Mononuclear cell (primary cell): ENCODE results near the gene MALRD1. TPM values are rescaled to one million over a fixed set of nuclear protein-coding genes. Genes with fewer than 3 reads are reported as not detected.

Source experiments
- H3K27me3 ChIP-seq: 2 replicates; pipeline ENCODE4 v1.6.0; 2011; ENCODE audit warnings: low read length, control low read depth; ENCODE audit not compliant: insufficient read depth
- H3K4me1 ChIP-seq: 2 replicates; pipeline ENCODE4 v1.5.1; 2011; ENCODE audit warnings: mild to moderate bottlenecking, low read length, control low read depth; ENCODE audit not compliant: insufficient read depth
- H3K4me3 ChIP-seq: 2 replicates; pipeline ENCODE4 v1.5.1; 2011; ENCODE audit warnings: mild to moderate bottlenecking, low read length, moderate library complexity
- H3K9me3 ChIP-seq: 2 replicates; pipeline ENCODE4 v1.5.1; 2011; ENCODE audit warnings: low read depth, mild to moderate bottlenecking, control low read depth, low read length
- total RNA-seq: library from RNA; depleted of rRNA; stranded (reverse); fragments of >200 nt; gene quantifications from one replicate; pipeline ENCODE4 v1.2.3, GENCODE V29; 2012

Gene MALRD1
- total RNA-seq, 1 donor, result not detected

DNA sequence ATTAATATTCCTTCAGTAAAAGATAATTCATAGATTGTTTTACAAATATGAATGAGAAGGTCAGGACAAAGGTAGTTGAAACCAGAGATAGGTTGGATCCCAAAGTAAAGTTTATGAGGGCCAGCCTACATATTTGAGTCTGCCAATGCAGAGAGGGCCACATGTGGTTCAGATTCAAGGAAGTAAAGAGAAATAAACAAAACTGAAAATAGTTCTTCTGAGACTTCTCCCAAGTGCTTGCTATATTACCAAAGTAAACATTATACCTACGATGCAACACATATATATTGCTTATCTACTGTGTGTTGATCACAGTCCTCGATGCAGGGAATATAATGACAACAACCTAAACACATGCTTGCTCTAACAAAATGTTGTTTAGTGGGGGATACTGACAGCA lies 109.8 kb downstream of the MALRD1 start:
- Histone ChIP-seq H3K9me3 (no peaks in the 10 kb centered on the region), H3K27me3 (no peaks in the 10 kb centered on the region), H3K4me3 (no peak overlapping the region), H3K4me1 (no peaks in the 10 kb centered on the region)

DNA sequence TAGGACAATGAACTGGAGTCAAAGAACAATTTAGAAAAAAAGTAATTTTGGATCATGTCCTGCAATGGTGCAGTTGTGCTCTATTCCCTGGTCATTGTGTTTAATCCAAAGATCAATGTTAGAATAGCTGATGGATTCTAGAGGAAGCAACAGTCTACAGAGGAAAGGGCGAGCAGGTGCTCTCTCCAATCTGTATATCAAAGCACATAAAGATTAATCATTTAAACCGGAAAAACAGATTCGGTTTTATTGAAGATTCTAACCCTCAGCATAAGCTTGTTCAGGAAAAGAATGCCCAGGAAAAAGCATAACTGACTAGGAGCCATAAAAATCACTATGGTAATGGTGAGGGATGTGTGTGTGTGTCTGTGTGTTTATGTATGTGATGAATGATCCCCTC lies 110.3 kb downstream of the MALRD1 start:
- H3K4me3 ChIP-seq, result no peak overlapping the region
- no peaks in the 10 kb centered on the region for H3K4me1 ChIP-seq
- H3K9me3 ChIP-seq, result no peaks in the 10 kb centered on the region
- H3K27me3 ChIP-seq, result no peaks in the 10 kb centered on the region

DNA sequence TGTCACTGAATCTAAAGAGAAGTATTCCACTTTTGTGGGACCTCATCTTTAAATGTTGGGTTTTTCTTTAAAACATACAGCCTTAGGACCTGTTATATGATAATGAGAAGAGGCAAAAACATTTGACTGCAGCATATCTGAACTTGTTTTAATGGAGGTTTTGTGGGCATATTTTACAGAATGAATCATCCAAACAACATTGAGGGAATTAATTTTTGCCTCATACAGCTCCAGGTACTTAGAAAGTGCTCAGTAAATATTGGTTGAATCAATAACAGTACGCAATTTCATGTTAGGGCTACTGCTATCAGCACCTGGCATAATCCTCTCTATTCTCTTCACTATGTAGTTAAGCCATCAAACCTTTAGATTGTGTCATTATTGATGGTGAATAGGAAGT lies 115.9 kb downstream of the MALRD1 start:
- peaks cover 5% of the 10 kb centered on the region for H3K9me3 ChIP-seq
- H3K4me3 ChIP-seq, result no peak overlapping the region
- no peaks in the 10 kb centered on the region for H3K4me1 ChIP-seq
- H3K27me3 ChIP-seq, result no peaks in the 10 kb centered on the region

DNA sequence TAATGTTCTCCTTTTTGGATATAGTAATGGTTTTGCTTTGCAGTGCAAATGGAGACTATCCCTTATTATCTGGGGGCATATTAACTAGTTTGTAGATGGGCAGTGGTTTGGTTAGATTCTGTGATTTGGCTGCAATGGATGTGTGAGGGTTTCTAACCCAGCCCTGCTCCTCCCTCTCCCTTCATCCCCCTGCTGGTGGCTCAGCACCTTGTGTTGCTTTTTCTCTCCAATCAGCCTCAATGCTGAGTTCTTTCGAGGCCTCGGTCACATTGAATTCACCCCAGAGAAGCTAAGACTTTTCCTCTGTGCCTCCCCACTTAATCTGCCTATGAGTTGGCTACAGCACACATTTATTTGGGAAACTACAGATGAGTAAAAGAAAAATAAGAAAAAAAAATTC lies 120.0 kb downstream of the MALRD1 start:
- no peaks in the 10 kb centered on the region for H3K4me1 ChIP-seq
- no peak overlapping the region for H3K4me3 ChIP-seq
- H3K27me3 ChIP-seq, result no peaks in the 10 kb centered on the region
- peaks cover 5% of the 10 kb centered on the region for H3K9me3 ChIP-seq

DNA sequence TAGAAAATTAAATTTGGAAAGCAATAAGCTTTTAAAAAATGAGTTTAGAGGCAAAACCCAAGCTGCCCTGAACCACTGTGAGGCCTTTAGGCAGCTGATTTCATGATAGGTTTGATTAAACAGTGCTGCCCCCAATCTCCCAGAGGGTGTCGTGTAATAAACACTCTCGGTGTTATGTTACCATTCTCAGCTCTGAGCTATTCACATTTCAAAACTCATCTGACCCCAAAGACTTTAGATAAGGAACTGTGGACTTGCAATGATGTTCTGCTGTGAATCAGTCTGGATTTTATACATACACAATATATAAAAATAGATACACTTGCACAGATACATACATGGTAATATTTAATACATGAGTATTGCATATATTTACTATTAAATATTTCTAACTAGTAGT lies 120.4 kb downstream of the MALRD1 start:
- Histone ChIP-seq H3K27me3 (no peaks in the 10 kb centered on the region), H3K4me3 (no peak overlapping the region)

DNA sequence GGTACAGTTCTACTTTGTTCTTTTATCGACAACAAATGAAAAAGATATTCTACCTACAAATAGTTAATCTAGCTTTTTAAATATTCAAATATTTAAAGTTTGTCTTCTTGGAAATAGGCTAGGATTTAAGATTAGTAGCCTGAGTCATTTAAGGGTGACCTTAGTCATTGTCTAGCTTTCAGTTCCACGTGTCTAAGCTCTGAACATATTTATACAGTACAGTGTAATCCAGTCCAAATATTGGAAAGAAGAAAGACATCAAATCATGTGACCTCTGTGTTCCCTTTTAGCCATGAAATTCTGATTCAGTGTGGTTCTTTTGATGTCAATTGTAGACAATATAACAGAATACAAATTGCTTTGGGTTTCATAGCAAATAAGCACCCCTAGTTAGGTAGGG lies 121.1 kb downstream of the MALRD1 start:
- H3K4me1 ChIP-seq, result no peaks in the 10 kb centered on the region

More for the DNA sequence above, 120.4 kb downstream of the MALRD1 start:
- Histone ChIP-seq H3K4me1 (no peaks in the 10 kb centered on the region), H3K9me3 (peaks cover 5% of the 10 kb centered on the region)

DNA sequence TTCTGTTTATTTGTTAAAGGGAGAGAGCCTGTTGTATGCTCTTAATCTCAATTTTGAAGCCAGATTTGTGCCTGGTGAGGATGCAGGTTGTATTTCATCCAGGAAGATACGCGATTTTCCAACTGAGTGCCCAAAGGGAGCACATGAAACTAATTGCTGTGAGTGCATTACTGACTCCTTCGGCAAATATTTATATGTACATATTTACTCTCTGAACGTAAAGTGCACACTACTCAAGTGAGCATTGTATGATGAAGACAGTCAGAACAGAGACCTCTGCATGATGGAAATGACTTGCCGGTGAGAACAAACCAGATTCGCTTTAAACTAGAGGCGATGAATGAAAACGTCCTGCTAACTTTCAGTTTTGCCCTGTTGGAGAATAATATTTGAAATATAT lies 130.1 kb downstream of the MALRD1 start:
- no peaks in the 10 kb centered on the region for H3K9me3 ChIP-seq

More for the DNA sequence above, 121.1 kb downstream of the MALRD1 start:
- Histone ChIP-seq H3K27me3 (no peaks in the 10 kb centered on the region), H3K4me3 (no peak overlapping the region), H3K9me3 (peaks cover 5% of the 10 kb centered on the region)

DNA sequence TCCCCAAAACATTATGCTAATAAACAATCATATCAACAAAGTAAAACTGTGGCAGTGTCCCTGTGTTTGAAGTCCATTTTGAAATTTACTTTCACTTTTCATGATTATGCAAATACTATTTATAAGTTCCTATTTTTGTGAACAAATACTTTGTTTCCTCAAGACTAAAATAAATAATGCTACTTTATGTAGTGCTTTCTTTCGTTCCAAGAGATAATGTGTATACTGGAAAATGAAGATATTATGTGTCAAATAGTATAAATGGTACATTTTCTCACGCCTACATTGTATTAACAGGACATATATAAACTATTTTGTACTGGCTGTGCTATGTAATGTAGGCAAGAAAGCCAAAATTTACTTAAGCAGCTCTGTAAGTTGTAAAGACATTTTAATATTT lies 136.3 kb downstream of the MALRD1 start:
- no peak overlapping the region for H3K4me3 ChIP-seq
- H3K4me1 ChIP-seq, result no peaks in the 10 kb centered on the region
- H3K9me3 ChIP-seq, result peaks cover 11% of the 10 kb centered on the region
- H3K27me3 ChIP-seq, result no peaks in the 10 kb centered on the region

More for the DNA sequence above, 130.1 kb downstream of the MALRD1 start:
- Histone ChIP-seq H3K27me3 (no peaks in the 10 kb centered on the region), H3K4me3 (no peak overlapping the region), H3K4me1 (no peaks in the 10 kb centered on the region)

DNA sequence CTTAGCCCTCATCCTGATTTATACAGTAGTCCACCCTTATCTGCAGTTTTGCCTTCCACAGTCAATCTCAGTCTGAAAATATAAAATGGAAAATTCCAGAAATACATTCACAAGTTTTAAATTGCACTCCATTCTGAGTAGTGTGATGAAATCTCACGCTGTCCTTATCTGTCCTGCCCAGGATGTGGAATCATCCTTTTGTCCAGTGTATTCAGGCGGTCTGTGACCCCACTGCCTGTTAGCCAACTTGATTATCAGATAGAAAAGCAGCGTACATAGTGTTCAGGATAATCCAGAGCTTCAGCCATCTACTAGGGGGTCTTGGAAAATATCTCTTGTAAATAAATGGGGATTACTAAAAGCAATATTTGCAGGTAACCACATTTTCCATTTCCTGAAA lies 146.3 kb downstream of the MALRD1 start:
- Histone ChIP-seq H3K27me3 (no peaks in the 10 kb centered on the region), H3K4me3 (no peak overlapping the region), H3K9me3 (peaks cover 7% of the 10 kb centered on the region)

DNA sequence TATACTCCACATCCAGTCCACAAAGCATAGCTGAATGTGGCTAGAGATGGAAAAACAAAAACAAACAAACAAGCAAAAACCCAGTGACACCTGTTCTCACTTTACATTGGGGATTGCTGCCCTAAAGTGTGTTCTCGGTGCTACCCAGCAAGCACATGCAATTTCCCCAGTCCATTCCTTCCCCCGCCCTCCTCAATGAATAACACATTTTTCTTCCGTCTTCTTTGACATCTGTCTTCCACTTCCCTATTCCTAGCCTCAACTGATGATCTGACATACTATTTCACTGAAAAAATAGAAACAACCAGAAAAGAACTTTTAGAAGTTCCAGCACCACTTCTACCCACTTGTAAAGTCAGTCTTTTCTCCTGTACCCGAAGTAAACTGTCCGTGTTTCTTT lies 147.1 kb downstream of the MALRD1 start:
- no peaks in the 10 kb centered on the region for H3K4me1 ChIP-seq
- no peaks in the 10 kb centered on the region for H3K27me3 ChIP-seq
- H3K4me3 ChIP-seq, result no peak overlapping the region
- H3K9me3 ChIP-seq, result no peaks in the 10 kb centered on the region

More for the DNA sequence above, 146.3 kb downstream of the MALRD1 start:
- no peaks in the 10 kb centered on the region for H3K4me1 ChIP-seq

DNA sequence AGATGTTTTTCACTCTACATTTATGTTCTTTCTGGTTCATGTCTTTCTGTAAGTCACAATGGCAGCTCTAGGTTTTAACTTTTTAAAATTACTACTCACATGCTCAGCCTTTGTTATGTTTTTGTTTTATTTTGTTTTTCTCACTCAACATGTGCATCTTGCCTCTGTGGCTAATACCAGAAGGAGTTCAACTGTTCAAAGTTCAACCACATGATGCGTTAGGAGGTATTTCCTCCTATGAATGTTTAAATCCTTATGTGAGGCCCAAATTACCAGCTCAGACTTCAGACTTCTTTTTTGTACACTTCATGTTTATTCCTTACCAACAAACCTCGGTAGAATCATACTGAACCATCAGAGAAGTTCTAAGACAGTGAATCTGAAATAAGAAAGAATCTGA lies 151.6 kb downstream of the MALRD1 start:
- no peaks in the 10 kb centered on the region for H3K27me3 ChIP-seq
- no peaks in the 10 kb centered on the region for H3K4me1 ChIP-seq
- H3K4me3 ChIP-seq, result no peak overlapping the region
- H3K9me3 ChIP-seq, result no peaks in the 10 kb centered on the region

DNA sequence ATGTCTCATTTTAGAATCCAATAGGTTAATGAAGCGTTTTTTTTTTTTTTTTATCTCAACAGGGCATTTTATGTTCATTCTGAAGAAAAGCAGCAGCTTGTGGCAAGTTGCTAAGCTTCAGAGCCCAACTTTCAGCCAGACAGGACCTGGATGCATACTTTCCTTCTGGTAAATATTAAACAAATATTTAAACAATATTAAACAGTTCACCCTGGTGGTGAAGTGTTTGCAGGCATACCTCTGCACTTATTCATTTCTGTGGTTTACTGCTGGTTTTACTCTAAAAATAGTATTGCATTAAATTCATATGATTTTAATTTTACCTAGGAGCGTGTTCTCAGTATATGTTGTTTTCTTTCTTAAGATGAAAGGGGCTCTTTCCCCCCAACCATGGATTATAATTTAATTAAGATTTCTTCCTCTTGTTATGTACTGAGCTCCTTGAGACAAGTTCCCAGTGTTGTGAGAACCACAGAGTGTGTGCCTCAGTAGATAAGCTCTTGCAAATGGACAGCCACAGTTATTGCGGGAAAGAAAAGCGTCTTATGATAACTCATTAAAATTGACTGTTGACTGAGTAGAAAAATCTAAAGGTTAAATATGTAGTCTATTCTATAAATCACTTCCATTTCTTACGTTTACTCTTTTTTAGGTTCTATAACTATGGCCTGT lies 155.8 kb downstream of the MALRD1 start:
- no peak overlapping the region for H3K4me3 ChIP-seq
- H3K9me3 ChIP-seq, result no peaks in the 10 kb centered on the region
- H3K27me3 ChIP-seq, result no peaks in the 10 kb centered on the region
- no peaks in the 10 kb centered on the region for H3K4me1 ChIP-seq

DNA sequence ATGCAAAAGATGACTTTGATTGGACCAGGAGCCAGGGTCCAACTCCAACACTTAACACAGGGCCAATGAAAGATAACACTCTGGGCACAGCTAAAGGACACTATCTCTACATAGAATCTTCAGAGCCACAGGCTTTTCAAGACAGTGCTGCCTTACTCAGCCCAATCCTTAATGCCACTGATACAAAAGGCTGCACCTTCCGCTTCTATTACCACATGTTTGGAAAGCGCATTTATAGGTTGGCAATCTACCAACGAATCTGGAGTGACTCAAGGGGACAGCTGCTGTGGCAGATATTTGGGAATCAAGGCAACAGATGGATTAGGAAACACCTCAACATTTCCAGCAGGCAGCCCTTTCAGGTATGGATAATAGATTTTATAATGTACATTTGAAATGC lies 160.7 kb downstream of the MALRD1 start:
- Histone ChIP-seq H3K4me1 (no peaks in the 10 kb centered on the region), H3K9me3 (no peaks in the 10 kb centered on the region), H3K27me3 (no peaks in the 10 kb centered on the region), H3K4me3 (no peak overlapping the region)

DNA sequence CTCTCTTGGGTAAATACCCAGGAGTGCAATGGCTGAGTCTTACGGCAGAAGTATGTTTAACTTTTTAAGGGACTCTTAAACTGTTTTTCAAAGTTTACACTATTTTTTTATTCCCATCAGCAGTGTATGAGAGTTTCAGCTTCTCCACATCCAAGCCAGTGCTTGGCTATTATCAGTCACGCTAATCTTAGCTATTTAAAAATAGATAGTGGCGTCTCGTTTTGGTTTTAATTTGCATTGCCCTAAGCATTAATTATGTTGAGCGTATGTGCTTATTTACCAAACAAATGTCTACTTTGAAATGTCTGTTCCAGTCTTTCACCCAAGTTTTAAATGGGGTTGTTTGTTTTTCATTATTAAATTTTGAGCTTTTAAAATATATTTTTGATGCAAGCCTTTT lies 164.0 kb downstream of the MALRD1 start:
- no peaks in the 10 kb centered on the region for H3K27me3 ChIP-seq
- H3K9me3 ChIP-seq, result no peaks in the 10 kb centered on the region
- no peaks in the 10 kb centered on the region for H3K4me1 ChIP-seq
- no peak overlapping the region for H3K4me3 ChIP-seq

DNA sequence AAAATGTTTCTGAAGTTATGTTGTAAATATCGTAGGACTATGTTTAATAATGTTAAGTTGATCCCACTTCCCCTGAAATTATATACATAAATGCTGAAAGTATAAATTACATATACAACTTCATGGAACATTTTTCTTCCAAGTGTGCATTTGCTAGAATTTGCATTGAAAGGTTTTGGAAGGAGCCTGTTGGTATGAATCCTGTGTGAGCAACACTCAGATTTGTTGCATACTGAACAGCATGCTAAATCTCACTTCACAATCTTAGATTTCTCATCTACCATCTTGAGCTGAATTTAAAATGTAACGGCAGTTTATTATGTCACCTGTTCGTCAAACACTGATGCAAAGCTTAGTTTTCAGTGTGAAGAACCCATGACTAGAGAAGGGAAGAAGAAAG lies 172.6 kb downstream of the MALRD1 start:
- no peaks in the 10 kb centered on the region for H3K27me3 ChIP-seq
- no peak overlapping the region for H3K4me3 ChIP-seq
- no peaks in the 10 kb centered on the region for H3K9me3 ChIP-seq
- no peaks in the 10 kb centered on the region for H3K4me1 ChIP-seq

DNA sequence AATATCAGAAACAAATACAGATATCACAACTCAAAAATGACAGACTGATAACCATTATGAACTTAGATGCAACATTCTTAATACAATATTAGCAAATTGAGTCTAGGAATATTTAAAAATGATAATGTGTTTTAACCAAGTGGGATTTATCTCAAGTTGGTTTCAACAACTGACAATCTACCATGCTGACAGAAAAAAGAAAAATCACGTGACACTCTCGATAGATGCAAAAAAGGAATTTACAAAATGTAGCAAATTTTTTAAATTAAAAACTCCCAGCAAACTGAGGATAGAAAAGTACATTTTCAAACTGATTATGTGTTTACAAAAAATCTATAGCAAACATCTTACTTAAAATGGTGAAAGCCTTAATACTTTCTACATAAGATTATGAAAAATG lies 177.4 kb downstream of the MALRD1 start:
- Histone ChIP-seq H3K4me1 (no peaks in the 10 kb centered on the region), H3K27me3 (no peaks in the 10 kb centered on the region), H3K4me3 (no peak overlapping the region), H3K9me3 (no peaks in the 10 kb centered on the region)
